T-cell (primary cell): ENCODE results near the gene LUZP2. TPM values are rescaled to one million over a fixed set of nuclear protein-coding genes. Genes with fewer than 3 reads are reported as not detected.

Source experiments
- ATAC-seq, 4 experiments: fragments of 200-7000 bp in 3 of 4; fragments of 150-1000 bp in 1 of 4; cut with Tn5 transposase; replicated peaks in 1 of 4; 1 replicate in 3 of 4; 2 replicates in 1 of 4; pipeline ENCODE4 v1.10.0; 2021; ENCODE audit warnings: moderate library complexity in 3 of 4, mild to moderate bottlenecking in 2 of 4, moderate number of reproducible peaks in 1 of 4
- CTCF ChIA-PET, 2 donors: fragments of 300-600 bp; sonication (Branson Sonifier 250); formaldehyde crosslinking; loops; one replicate each; lab custom pipeline; 2022; ENCODE audit warnings: antibody characterized with exemption in 2 of 2; lab: Charles Lee
- POLR2A ChIA-PET, 2 donors: fragments of 300-600 bp; sonication (Branson Sonifier 250); formaldehyde crosslinking; loops; one replicate each; lab custom pipeline; 2022; ENCODE audit warnings: antibody characterized with exemption in 2 of 2; lab: Charles Lee
- DNase-seq, 35 experiments: peaks; one replicate each; pipeline versions ENCODE4 v3.0.0 to v3.0.0-alpha.2; 2013 to 2023
- H3K27ac ChIP-seq: one replicate; pipeline ENCODE4 v1.5.1; 2013; ENCODE audit warnings: low read length
- H3K27me3 ChIP-seq, 2 experiments: replicated peaks in 1 of 2; 1 replicate in 1 of 2; 2 replicates in 1 of 2; pipeline versions ENCODE4 v1.6.1 to v1.7.0; 2013; ENCODE audit warnings: low read length in 1 of 2, mixed read lengths in 1 of 2; ENCODE audit not compliant: control insufficient read depth in 2 of 2, insufficient read depth in 2 of 2; ENCODE audit errors: extremely low read depth in 1 of 2
- H3K36me3 ChIP-seq, 2 donors: 1 replicate in 1 of 2; 2 replicates in 1 of 2; pipeline versions ENCODE4 v1.6.1 to v1.7.0; 2013; ENCODE audit warnings: low read length in 1 of 2; ENCODE audit not compliant: control insufficient read depth in 2 of 2, insufficient read depth in 1 of 2; ENCODE audit errors: extremely low read depth in 1 of 2
- H3K4me1 ChIP-seq, 2 experiments: 1 replicate in 1 of 2; 2 replicates in 1 of 2; pipeline versions ENCODE4 v1.6.1 to v1.7.0; 2013; ENCODE audit warnings: low read length in 2 of 2, mixed read lengths in 1 of 2; ENCODE audit not compliant: insufficient read depth in 2 of 2, control insufficient read depth in 1 of 2; ENCODE audit errors: extremely low read depth in 1 of 2
- H3K4me3 ChIP-seq, 2 donors: 1 replicate in 1 of 2; 2 replicates in 1 of 2; pipeline versions ENCODE4 v1.5.1 to v1.7.0; 2013; ENCODE audit warnings: mild to moderate bottlenecking in 2 of 2, low read length in 1 of 2, moderate library complexity in 1 of 2; ENCODE audit not compliant: control insufficient read depth in 1 of 2; ENCODE audit errors: extremely low read depth in 1 of 2
- H3K9me3 ChIP-seq: 2 replicates; pipeline ENCODE4 v1.7.0; 2013
- H3K27ac Mint-ChIP-seq, 2 donors: one replicate each; pipeline ENCODE4 v1.8.0; 2020 to 2021; ENCODE audit warnings: mild to moderate bottlenecking in 2 of 2, mixed read lengths in 2 of 2
- H3K27me3 Mint-ChIP-seq, 2 donors: one replicate each; pipeline ENCODE4 v1.8.0; 2021 to 2022; ENCODE audit warnings: mixed read lengths in 2 of 2
- H3K36me3 Mint-ChIP-seq: one replicate; pipeline ENCODE4 v1.8.0; 2021; ENCODE audit warnings: mixed read lengths
- H3K4me1 Mint-ChIP-seq, 3 donors: one replicate each; pipeline ENCODE4 v1.8.0; 2020 to 2022; ENCODE audit warnings: mixed read lengths in 3 of 3, mild to moderate bottlenecking in 1 of 3
- H3K4me3 Mint-ChIP-seq, 3 donors: one replicate each; pipeline ENCODE4 v1.8.0; 2020 to 2022; ENCODE audit warnings: mild to moderate bottlenecking in 3 of 3, mixed read lengths in 3 of 3, moderate library complexity in 3 of 3
- H3K9me3 Mint-ChIP-seq, 3 donors: one replicate each; pipeline ENCODE4 v1.8.0; 2020 to 2022; ENCODE audit warnings: mixed read lengths in 3 of 3
- WGBS: methylation state at CpG from one replicate; pipeline ENCODE4 v1.1.5; 2013; ENCODE audit warnings: missing lambda C conversion rate; ENCODE audit not compliant: insufficient coverage; 5-methylcytosine and 5-hydroxymethylcytosine counted together
- total RNA-seq, 35 experiments: library from RNA in 6 of 35; stranded (reverse) in 6 of 35; fragments of 120-200 nt in 1 of 35; gene quantifications; one replicate each; pipeline versions ENCODE4 v1.2.1 to v1.2.4 and lab custom pipeline; 2013 to 2026

LUZP2 gene
- total RNA-seq, 5 donors from 2014 or later (not counting 1 experiment from before 2014, with no cell fraction given), result not detected

- CTCF ChIA-PET, result no interaction called here
- no peak overlapping the region for H3K27ac ChIP-seq
- no peaks in the 10 kb centered on the region for H3K27me3 ChIP-seq
- POLR2A ChIA-PET, result no interaction called here
- no peaks in the 10 kb centered on the region for H3K27me3 Mint-ChIP-seq
- H3K4me3 Mint-ChIP-seq, result no peak overlapping the region
- H3K36me3 ChIP-seq, result no peaks in the 10 kb centered on the region
- H3K9me3 ChIP-seq, result peaks cover 2% of the 10 kb centered on the region
- no peaks in the 10 kb centered on the region for H3K4me1 Mint-ChIP-seq
- no peaks in the 10 kb centered on the region for H3K4me1 ChIP-seq
- no CpG with 5 or more reads among the region's 1 CpG for WGBS
- ATAC-seq (no peak), DNase-seq (no peak)
- no peaks in the 10 kb centered on the region for H3K36me3 Mint-ChIP-seq
- no peak overlapping the region for H3K4me3 ChIP-seq
- H3K9me3 Mint-ChIP-seq, result peaks cover 16 to 30% (median 18%) of the 10 kb centered on the region in 3 donors
- no peak overlapping the region for H3K27ac Mint-ChIP-seq
Observed at GRCh38 chr11:24870048-24870447, 373.2 kb downstream of the LUZP2 start.

GRCh38 chr11:24872186-24872585 lies 375.3 kb downstream of the LUZP2 start:
- H3K27ac Mint-ChIP-seq, result no peak overlapping the region
- H3K4me1 Mint-ChIP-seq, result no peaks in the 10 kb centered on the region
- no peaks in the 10 kb centered on the region for H3K27me3 ChIP-seq
- no CpG with 5 or more reads among the region's 2 CpGs for WGBS
- H3K36me3 Mint-ChIP-seq, result no peaks in the 10 kb centered on the region
- peaks cover 2% of the 10 kb centered on the region for H3K9me3 ChIP-seq
- H3K4me3 ChIP-seq, result no peak overlapping the region
- ChIA-PET POLR2A (no interaction called here), CTCF (interaction anchor here in 1 of 2 donors (0.7 kb wide), 1 partner anchor 969 kb away, joined by 3 read pairs; no protein-coding TSS in a partner anchor)
- no peak overlapping the region for H3K27ac ChIP-seq
- no peak overlapping the region for H3K4me3 Mint-ChIP-seq
- H3K9me3 Mint-ChIP-seq, result peaks cover 16 to 21% (median 18%) of the 10 kb centered on the region in 3 donors
- no peaks in the 10 kb centered on the region for H3K36me3 ChIP-seq
- no peaks in the 10 kb centered on the region for H3K4me1 ChIP-seq
- H3K27me3 Mint-ChIP-seq, result no peaks in the 10 kb centered on the region
- ATAC-seq, result no peak
- no peak for DNase-seq

GRCh38 chr11:24872651-24873311 lies 375.9 kb downstream of the LUZP2 start:
- no peaks in the 10 kb centered on the region for H3K36me3 Mint-ChIP-seq
- ATAC-seq (no peak), DNase-seq (no peak)
- Histone ChIP-seq H3K36me3 (no peaks in the 10 kb centered on the region), H3K9me3 (peaks cover 2% of the 10 kb centered on the region), H3K4me1 (no peaks in the 10 kb centered on the region), H3K4me3 (no peak overlapping the region), H3K27me3 (no peaks in the 10 kb centered on the region), H3K27ac (no peak overlapping the region)
- H3K27me3 Mint-ChIP-seq, result no peaks in the 10 kb centered on the region
- ChIA-PET POLR2A (no interaction called here), CTCF (no interaction called here)
- H3K4me1 Mint-ChIP-seq, result no peaks in the 10 kb centered on the region
- H3K9me3 Mint-ChIP-seq, result peaks cover 16 to 21% (median 21%) of the 10 kb centered on the region in 3 donors
- H3K27ac Mint-ChIP-seq, result no peak overlapping the region
- H3K4me3 Mint-ChIP-seq, result no peak overlapping the region

GRCh38 chr11:24880962-24881361 lies 384.1 kb downstream of the LUZP2 start:
- peaks cover 15 to 18% (median 17%) of the 10 kb centered on the region in 3 donors for H3K9me3 Mint-ChIP-seq
- DNase-seq, result no peak
- Histone ChIP-seq H3K9me3 (no peaks in the 10 kb centered on the region), H3K27ac (no peak overlapping the region), H3K36me3 (no peaks in the 10 kb centered on the region), H3K4me3 (no peak overlapping the region), H3K27me3 (no peaks in the 10 kb centered on the region), H3K4me1 (no peaks in the 10 kb centered on the region)
- ChIA-PET POLR2A (no interaction called here), CTCF (no interaction called here)
- no peak overlapping the region for H3K27ac Mint-ChIP-seq
- no peak for ATAC-seq
- 67% methylated on average over 1 of the region's 1 CpG for WGBS
- H3K4me1 Mint-ChIP-seq, result no peaks in the 10 kb centered on the region
- H3K4me3 Mint-ChIP-seq, result no peak overlapping the region
- H3K36me3 Mint-ChIP-seq, result no peaks in the 10 kb centered on the region
- H3K27me3 Mint-ChIP-seq, result no peaks in the 10 kb centered on the region

DNA sequence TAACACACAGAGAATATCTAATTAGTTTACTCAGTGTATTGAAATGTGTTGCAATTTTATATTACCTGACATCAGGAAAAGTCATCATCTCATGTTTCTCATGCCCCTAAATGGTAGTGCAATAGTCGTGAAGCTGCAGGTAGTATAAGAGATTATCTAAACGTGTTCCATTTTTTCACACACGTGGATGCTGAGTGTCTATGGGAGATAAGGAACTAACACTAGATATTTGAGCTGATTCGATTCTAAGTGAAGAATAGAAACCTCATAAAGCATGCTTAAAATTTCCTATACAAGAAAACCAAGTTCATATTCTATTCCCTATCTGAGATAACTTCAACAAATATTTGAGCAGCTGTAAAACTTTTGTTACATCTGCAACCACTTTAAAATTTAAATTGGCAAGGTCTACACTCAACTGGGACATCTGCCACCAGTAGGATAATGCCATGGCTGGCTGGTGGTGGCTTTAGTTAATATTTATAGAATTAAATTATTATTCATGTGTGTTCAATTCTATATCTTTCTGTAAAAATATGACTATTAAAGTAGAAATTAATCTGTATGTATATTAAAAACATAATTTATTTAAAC lies 388.8 kb downstream of the LUZP2 start:
- no peaks in the 10 kb centered on the region for H3K4me1 ChIP-seq
- no peak overlapping the region for H3K4me3 ChIP-seq
- Mint-ChIP-seq H3K27ac (no peak overlapping the region), H3K36me3 (no peaks in the 10 kb centered on the region), H3K4me1 (no peaks in the 10 kb centered on the region), H3K4me3 (no peak overlapping the region), H3K9me3 (peaks cover 5 to 13% (median 6%) of the 10 kb centered on the region in 3 donors), H3K27me3 (no peaks in the 10 kb centered on the region)
- H3K27ac ChIP-seq, result no peak overlapping the region
- no peak for DNase-seq
- no CpG with 5 or more reads among the region's 4 CpGs for WGBS
- no peaks in the 10 kb centered on the region for H3K9me3 ChIP-seq
- POLR2A ChIA-PET, result no interaction called here
- no peaks in the 10 kb centered on the region for H3K27me3 ChIP-seq
- no peaks in the 10 kb centered on the region for H3K36me3 ChIP-seq
- ATAC-seq, result no peak
- CTCF ChIA-PET, result no interaction called here

DNA sequence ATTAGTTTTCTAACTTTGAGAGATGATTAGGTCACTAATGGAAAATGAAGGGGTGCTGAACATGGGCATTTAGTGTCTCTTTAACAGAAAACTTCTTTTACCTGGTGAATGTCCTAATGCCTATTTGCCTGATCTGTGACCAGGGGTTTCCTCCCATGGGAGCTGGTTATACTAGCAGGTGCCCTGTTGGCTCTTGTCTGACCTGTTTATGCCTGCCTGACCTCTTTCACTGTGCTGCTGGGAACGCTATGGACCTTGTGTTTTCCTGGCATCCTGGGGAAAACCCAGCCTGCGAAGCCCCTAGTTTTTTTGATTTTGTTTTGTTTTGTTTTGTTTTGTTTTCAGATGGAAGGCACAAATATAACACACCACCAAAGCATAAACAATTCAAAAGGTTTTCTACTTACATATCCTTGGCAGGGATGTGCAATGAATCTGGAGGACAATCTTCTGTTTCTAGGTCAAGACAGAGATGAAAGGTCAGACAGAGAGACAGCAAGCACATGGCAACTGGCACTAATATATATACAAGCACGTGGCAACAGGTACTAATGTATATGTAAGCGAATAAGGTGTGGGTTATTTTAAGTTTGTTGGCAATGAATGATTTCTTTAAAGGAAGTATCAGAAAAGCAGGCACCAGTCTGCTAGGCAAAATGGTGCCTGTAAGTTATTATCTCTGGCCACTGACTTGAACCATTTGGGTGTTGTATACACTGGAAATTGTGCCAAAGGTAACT lies 390.2 kb downstream of the LUZP2 start:
- DNase-seq (no peak), ATAC-seq (no peak)
- Mint-ChIP-seq H3K4me3 (no peak overlapping the region), H3K27me3 (no peaks in the 10 kb centered on the region), H3K9me3 (peaks cover 5 to 8% (median 6%) of the 10 kb centered on the region in 3 donors), H3K4me1 (no peaks in the 10 kb centered on the region), H3K27ac (no peak overlapping the region), H3K36me3 (no peaks in the 10 kb centered on the region)
- ChIA-PET CTCF (no interaction called here), POLR2A (no interaction called here)
- Histone ChIP-seq H3K27me3 (no peaks in the 10 kb centered on the region), H3K36me3 (no peaks in the 10 kb centered on the region), H3K9me3 (no peaks in the 10 kb centered on the region), H3K27ac (no peak overlapping the region), H3K4me3 (no peak overlapping the region), H3K4me1 (no peaks in the 10 kb centered on the region)
- WGBS, result 80% methylated on average over 2 of the region's 4 CpGs
